Keratinocyte (primary cell): ENCODE measurements around the gene HEBP2.

Experiments used
- CTCF ChIP-seq, 3 experiments: IDR thresholded peaks in 1 of 3; conservative IDR thresholded peaks in 1 of 3; optimal IDR thresholded peaks in 1 of 3; 2 replicates in 2 of 3; 3 replicates in 1 of 3; pipeline versions ENCODE3 to v1.5.1; 2011; ENCODE audit warnings: low read length in 3 of 3, mild to moderate bottlenecking in 3 of 3, moderate library complexity in 2 of 3, control low read depth in 1 of 3, inconsistent platforms in 1 of 3; ENCODE audit not compliant: insufficient read depth in 2 of 3; ENCODE audit errors: extremely low read depth in 1 of 3
- EZH2 ChIP-seq: IDR thresholded peaks from one replicate; pipeline ENCODE4 v1.6.1; 2012; ENCODE audit warnings: inconsistent platforms, mild to moderate bottlenecking, low read length, moderate library complexity

GRCh38 chr6:138377042-138377441 lies 27.0 kb upstream of the HEBP2 start:
- no peak for TF ChIP-seq CTCF (optimal IDR thresholded peaks at IDR 0.05 in 1 of 3, IDR thresholded peaks at IDR 0.05 in 1 of 3, conservative IDR thresholded peaks at IDR 0.05 in 1 of 3; ENCODE audit: extremely low read depth in 1 of 3, insufficient read depth in 2 of 3, low read length in 3 of 3)
- no peak for TF ChIP-seq EZH2
